Endothelial cell (in vitro differentiated cells): ENCODE results near the gene SLC1A7. TPM values are rescaled to one million over a fixed set of nuclear protein-coding genes. Genes with fewer than 3 reads are reported as not detected.

ENCODE experiments used
- DNase-seq: peaks from one replicate; pipeline ENCODE4 v3.0.0; 2021; ENCODE audit warnings: low spot score
- H3K27ac Mint-ChIP-seq: one replicate; pipeline ENCODE4 v1.8.0; 2021; ENCODE audit warnings: mixed read lengths, inconsistent platforms; ENCODE audit not compliant: unreplicated experiment
- H3K27me3 Mint-ChIP-seq: one replicate; pipeline ENCODE4 v1.8.0; 2021; ENCODE audit warnings: mild to moderate bottlenecking, moderate library complexity, mixed read lengths, inconsistent platforms; ENCODE audit not compliant: unreplicated experiment
- H3K36me3 Mint-ChIP-seq: one replicate; pipeline ENCODE4 v1.8.0; 2021; ENCODE audit warnings: mild to moderate bottlenecking, low read depth, mixed read lengths, inconsistent platforms; ENCODE audit not compliant: unreplicated experiment
- H3K4me1 Mint-ChIP-seq: one replicate; pipeline ENCODE4 v1.8.0; 2021; ENCODE audit warnings: mild to moderate bottlenecking, mixed read lengths, inconsistent platforms; ENCODE audit not compliant: unreplicated experiment
- H3K4me3 Mint-ChIP-seq: one replicate; pipeline ENCODE4 v1.8.0; 2021; ENCODE audit warnings: mild to moderate bottlenecking, mixed read lengths, inconsistent platforms; ENCODE audit not compliant: unreplicated experiment
- H3K9me3 Mint-ChIP-seq: one replicate; pipeline ENCODE4 v1.8.0; 2021; ENCODE audit warnings: mixed read lengths, inconsistent platforms; ENCODE audit not compliant: unreplicated experiment
- CTCF ChIP-seq: fragments of 200-600 bp; sonication (generic); IDR thresholded peaks from one replicate; pipeline ENCODE4 v1.5.0; 2021; ENCODE audit warnings: antibody characterized with exemption; ENCODE audit not compliant: unreplicated experiment
- total RNA-seq: library from RNA; stranded (reverse); fragmentation: NEBNext Ultra II Directional; extraction: Animal tissue kit (Norgen Biotek cat#: 25700); gene quantifications from one replicate; pipeline ENCODE4 v1.2.1, GENCODE V29; 2021; ENCODE audit not compliant: unreplicated experiment

Gene SLC1A7
- total RNA-seq, 1 donor from 2014 or later: not detected

GRCh38 chr1:53162621-53163020 is 20.2 kb upstream of the SLC1A7 start:
- no peaks in the 10 kb centered on the region for H3K27me3 Mint-ChIP-seq
- H3K36me3 Mint-ChIP-seq: no peaks in the 10 kb centered on the region
- no peak overlapping the region for H3K27ac Mint-ChIP-seq
- no peak for DNase-seq
- no peak overlapping the region for H3K4me3 Mint-ChIP-seq
- no peaks in the 10 kb centered on the region for H3K4me1 Mint-ChIP-seq
- no peaks in the 10 kb centered on the region for H3K9me3 Mint-ChIP-seq
- TF ChIP-seq CTCF: no peak

- Mint-ChIP-seq H3K4me1 (no peaks in the 10 kb centered on the region), H3K9me3 (no peaks in the 10 kb centered on the region), H3K4me3 (no peak overlapping the region), H3K27me3 (no peaks in the 10 kb centered on the region), H3K27ac (no peak overlapping the region), H3K36me3 (no peaks in the 10 kb centered on the region)
- no peak for TF ChIP-seq CTCF
- no peak for DNase-seq
These were observed 18.5 kb upstream of the SLC1A7 start for GRCh38 chr1:53160924-53161378.

GRCh38 chr1:53158900-53159299 is 16.5 kb upstream of the SLC1A7 start:
- no peaks in the 10 kb centered on the region for H3K4me1 Mint-ChIP-seq
- no peaks in the 10 kb centered on the region for H3K27me3 Mint-ChIP-seq
- no peak for DNase-seq
- H3K9me3 Mint-ChIP-seq: no peaks in the 10 kb centered on the region
- H3K36me3 Mint-ChIP-seq: no peaks in the 10 kb centered on the region
- TF ChIP-seq CTCF: no peak
- no peak overlapping the region for H3K4me3 Mint-ChIP-seq
- H3K27ac Mint-ChIP-seq: no peak overlapping the region

- no peaks in the 10 kb centered on the region for H3K9me3 Mint-ChIP-seq
- H3K4me1 Mint-ChIP-seq: no peaks in the 10 kb centered on the region
- no peak overlapping the region for H3K27ac Mint-ChIP-seq
- H3K27me3 Mint-ChIP-seq: no peaks in the 10 kb centered on the region
- H3K4me3 Mint-ChIP-seq: no peak overlapping the region
- no peaks in the 10 kb centered on the region for H3K36me3 Mint-ChIP-seq
- no peak for TF ChIP-seq CTCF
- no peak for DNase-seq
These were observed 14.3 kb upstream of the SLC1A7 start for GRCh38 chr1:53156783-53157182.

GRCh38 chr1:53155945-53156344 is 13.5 kb upstream of the SLC1A7 start:
- Mint-ChIP-seq H3K4me3 (no peak overlapping the region), H3K36me3 (no peaks in the 10 kb centered on the region), H3K27me3 (no peaks in the 10 kb centered on the region), H3K27ac (no peak overlapping the region), H3K4me1 (no peaks in the 10 kb centered on the region), H3K9me3 (no peaks in the 10 kb centered on the region)
- DNase-seq: no peak
- TF ChIP-seq CTCF: no peak
